Upper lobe of left lung (tissue), 6 donors: ENCODE measurements around the gene GRPR. TPM values are rescaled to one million over a fixed set of nuclear protein-coding genes. Genes with fewer than 3 reads are reported as not detected.

ENCODE experiments used
- ATAC-seq, 2 donors: fragments of 200-7000 bp; cut with Tn5 transposase; one replicate each; pipeline ENCODE4 v1.9.1; 2022; ENCODE audit warnings: mild to moderate bottlenecking in 2 of 2, moderate library complexity in 2 of 2; ENCODE audit not compliant: low FRiP score in 2 of 2
- DNase-seq, 2 donors: peaks; one replicate each; pipeline ENCODE4 v3.0.0-alpha.2; 2019 to 2020
- H3K27ac ChIP-seq, 4 donors: fragments of 200-600 bp; sonication (generic); one replicate each; pipeline ENCODE4 v1.5.1; 2016 to 2019
- H3K27me3 ChIP-seq, 4 donors: fragments of 200-600 bp; sonication (generic); one replicate each; pipeline ENCODE4 v1.5.1; 2017 to 2019
- H3K36me3 ChIP-seq, 4 donors: fragments of 200-600 bp; sonication (generic); one replicate each; pipeline ENCODE4 v1.5.1; 2016 to 2019
- H3K4me1 ChIP-seq, 4 donors: fragments of 200-600 bp; sonication (generic); one replicate each; pipeline ENCODE4 v1.5.1; 2018 to 2019
- H3K4me3 ChIP-seq, 4 donors: fragments of 200-600 bp; sonication (generic); one replicate each; pipeline ENCODE4 v1.5.1; 2017 to 2019; ENCODE audit warnings: mild to moderate bottlenecking in 2 of 4, moderate library complexity in 1 of 4
- H3K9me3 ChIP-seq, 4 donors: fragments of 200-600 bp; sonication (generic); one replicate each; pipeline ENCODE4 v1.5.1; 2018 to 2019
- CTCF ChIP-seq, 6 experiments: fragments of 450-650 bp in 4 of 6; fragments of 200-600 bp in 2 of 6; sonication (generic) in 2 of 6; IDR thresholded peaks; one replicate each; pipeline ENCODE4 v1.5.1; 2016 to 2019; ENCODE audit warnings: antibody characterized with exemption in 6 of 6
- EP300 ChIP-seq, 4 donors: sonication (generic); formaldehyde crosslinking; IDR thresholded peaks; one replicate each; pipeline ENCODE4 v1.5.1; 2017; ENCODE audit warnings: antibody characterized with exemption in 4 of 4, control low read depth in 2 of 4
- POLR2A ChIP-seq, 4 donors: fragments of 450-650 bp; IDR thresholded peaks; one replicate each; pipeline ENCODE4 v1.5.1; 2016 to 2017; ENCODE audit warnings: antibody characterized with exemption in 4 of 4, mild to moderate bottlenecking in 2 of 4
- POLR2AphosphoS5 ChIP-seq, 2 donors: sonication (generic); formaldehyde crosslinking; IDR thresholded peaks; one replicate each; pipeline ENCODE4 v1.5.1; 2017; ENCODE audit warnings: antibody characterized with exemption in 2 of 2
- WGBS, 2 donors: methylation state at CpG; one replicate each; pipeline ENCODE4 v1.1.5; 2017 to 2018; 5-methylcytosine and 5-hydroxymethylcytosine counted together
- total RNA-seq, 6 donors: library from RNA; depleted of rRNA in 4 of 6; stranded (reverse); fragments of >200 nt in 4 of 6; gene quantifications; one replicate each; pipeline versions ENCODE4 v1.1.0 to v1.2.1, GENCODE V29; 2016 to 2021
- donor health status: DM: no; HTN: no; CAD: no; lungs with moderate emphysema.
- donor health status: DM: no; HTN: yes; CAD: no; lungs with severe emphysema.

The GRPR gene
- total RNA-seq, 6 donors from 2014 or later = 0.20 to 0.43 (median 0.39) TPM; not detected in 3

- TF ChIP-seq POLR2A (IDR thresholded peaks at IDR 0.05) = no peak
- no peak for TF ChIP-seq CTCF (IDR thresholded peaks at IDR 0.05)
- TF ChIP-seq POLR2AphosphoS5 (IDR thresholded peaks at IDR 0.05) = no peak
- no peak for TF ChIP-seq EP300 (IDR thresholded peaks at IDR 0.05)
- no peak overlapping the region for H3K4me3 ChIP-seq
- no peak overlapping the region for H3K27ac ChIP-seq
- H3K9me3 ChIP-seq = no peaks in the 10 kb centered on the region
- no peak for ATAC-seq
- no peaks in the 10 kb centered on the region for H3K36me3 ChIP-seq
- H3K27me3 ChIP-seq = peaks cover 0 to 6% (median 0%) of the 10 kb centered on the region in 4 donors
- no peak for DNase-seq
- H3K4me1 ChIP-seq = no peaks in the 10 kb centered on the region
- 67 to 76% methylated on average over 10 of the region's 10 CpGs for WGBS, 2 donors
Observed at GRCh38 chrX:16082470-16083085, 40.8 kb upstream of the GRPR start.

- no peak for DNase-seq
- Histone ChIP-seq H3K27me3 (no peaks in the 10 kb centered on the region), H3K4me3 (no peak overlapping the region), H3K36me3 (no peaks in the 10 kb centered on the region), H3K27ac (no peak overlapping the region), H3K4me1 (no peaks in the 10 kb centered on the region), H3K9me3 (no peaks in the 10 kb centered on the region)
- no peak for ATAC-seq
- TF ChIP-seq CTCF (IDR thresholded peaks at IDR 0.05) (no peak), POLR2AphosphoS5 (IDR thresholded peaks at IDR 0.05) (no peak), POLR2A (IDR thresholded peaks at IDR 0.05) (no peak), EP300 (IDR thresholded peaks at IDR 0.05) (no peak)
- 33 to 52% methylated on average over 3 of the region's 3 CpGs for WGBS, 2 donors
Observed at GRCh38 chrX:16087076-16087475, 36.3 kb upstream of the GRPR start.

GRCh38 chrX:16089086-16089485 is 34.3 kb upstream of the GRPR start:
- Histone ChIP-seq H3K27ac (no peak overlapping the region), H3K9me3 (no peaks in the 10 kb centered on the region), H3K4me3 (no peak overlapping the region), H3K36me3 (no peaks in the 10 kb centered on the region), H3K27me3 (no peaks in the 10 kb centered on the region), H3K4me1 (no peaks in the 10 kb centered on the region)
- DNase-seq = no peak
- TF ChIP-seq POLR2A (IDR thresholded peaks at IDR 0.05) (no peak), EP300 (IDR thresholded peaks at IDR 0.05) (no peak), CTCF (IDR thresholded peaks at IDR 0.05) (no peak), POLR2AphosphoS5 (IDR thresholded peaks at IDR 0.05) (no peak)
- no peak for ATAC-seq

- ATAC-seq = no peak
- H3K36me3 ChIP-seq = no peaks in the 10 kb centered on the region
- DNase-seq = no peak
Observed at GRCh38 chrX:16096141-16096540, 27.2 kb upstream of the GRPR start.

GRCh38 chrX:16100673-16101072 is 22.7 kb upstream of the GRPR start:
- 57 to 75% methylated on average over 4 of the region's 4 CpGs for whole genome bisulfite sequencing, 2 donors
- no peaks in the 10 kb centered on the region for H3K36me3 ChIP-seq
- TF ChIP-seq POLR2A (IDR thresholded peaks at IDR 0.05) = no peak
- TF ChIP-seq POLR2AphosphoS5 (IDR thresholded peaks at IDR 0.05) = no peak
- no peak for TF ChIP-seq EP300 (IDR thresholded peaks at IDR 0.05)
- TF ChIP-seq CTCF (IDR thresholded peaks at IDR 0.05) = no peak
- H3K9me3 ChIP-seq = no peaks in the 10 kb centered on the region
- no peak for ATAC-seq
- H3K27ac ChIP-seq = no peak overlapping the region
- H3K27me3 ChIP-seq = no peaks in the 10 kb centered on the region
- no peak overlapping the region for H3K4me3 ChIP-seq
- H3K4me1 ChIP-seq = no peaks in the 10 kb centered on the region
- no peak for DNase-seq

More at GRCh38 chrX:16096141-16096540, 27.2 kb upstream of the GRPR start:
- Histone ChIP-seq H3K4me1 (no peaks in the 10 kb centered on the region), H3K27me3 (no peaks in the 10 kb centered on the region), H3K9me3 (peaks cover 0 to 7% (median 0%) of the 10 kb centered on the region in 4 donors), H3K27ac (no peak overlapping the region), H3K4me3 (no peak overlapping the region)
- TF ChIP-seq POLR2AphosphoS5 (IDR thresholded peaks at IDR 0.05) (no peak), POLR2A (IDR thresholded peaks at IDR 0.05) (no peak)
- 60 to 71% methylated on average over 1 to 3 of the region's 3 CpGs for WGBS, 2 donors
